Left renal cortex interstitium (tissue), 4 donors: ENCODE results near the gene MAPK13. TPM values are rescaled to one million over a fixed set of nuclear protein-coding genes. Genes with fewer than 3 reads are reported as not detected.

ENCODE experiments used
- DNase-seq, 4 donors: peaks; one replicate each; pipeline ENCODE4 v3.0.0-alpha.2; 2013; ENCODE audit warnings: low read depth in 4 of 4, low spot score in 2 of 4, missing footprints in 1 of 4
- polyA plus RNA-seq, 4 donors: library from polyadenylated mRNA; unstranded; fragments of 120-200 nt; gene quantifications; one replicate each; pipeline ENCODE4 v1.2.1, GENCODE V29; 2013; ENCODE audit not compliant: insufficient read length in 4 of 4

The MAPK13 gene
- polyA plus RNA-seq, 4 donors, result 19.9 to 28.9 (median 22.0) TPM

DNA sequence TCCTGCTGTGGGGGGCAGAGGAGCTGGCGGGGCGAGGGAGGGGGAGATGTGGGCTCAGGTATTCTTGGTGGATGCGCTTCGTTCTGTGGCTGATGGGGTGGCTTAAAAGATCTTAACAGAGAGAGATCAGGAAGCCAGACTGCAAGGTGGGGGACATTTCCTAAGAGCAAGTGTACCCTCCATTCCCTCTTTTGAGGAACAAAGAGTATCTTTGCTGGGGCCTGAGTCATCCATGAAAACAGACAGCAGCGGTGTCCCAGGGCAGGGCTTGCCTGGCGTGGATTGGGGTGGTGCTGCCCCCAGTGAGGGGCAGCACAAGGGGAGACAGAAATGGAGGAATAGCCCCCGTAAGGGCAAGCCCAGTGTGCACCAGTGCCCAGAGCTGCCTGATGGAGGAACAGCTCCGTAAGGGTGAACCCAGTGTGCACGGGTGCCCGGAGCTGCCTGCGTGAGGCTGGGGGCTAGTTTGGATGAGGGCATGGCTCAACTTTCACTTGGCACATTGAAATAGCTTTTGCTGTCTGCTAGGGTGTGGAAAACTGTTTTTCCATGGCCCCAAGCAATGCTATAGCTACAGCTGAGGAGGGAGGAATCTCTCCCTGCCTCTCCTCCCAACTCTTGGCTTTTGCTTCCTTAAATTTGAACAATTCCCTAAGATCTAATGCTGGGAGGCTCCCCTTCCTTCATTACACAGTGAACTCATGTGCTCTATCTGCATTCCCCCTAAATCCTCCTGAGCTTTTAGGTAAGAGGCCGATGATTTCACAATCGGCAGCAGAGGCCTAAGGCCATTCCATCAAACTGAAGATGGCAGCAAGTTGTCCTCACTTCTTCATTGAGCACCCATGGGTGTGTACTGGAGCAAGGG, 12.9 kb downstream of the MAPK13 start:
- DNase-seq, result no peak

DNA sequence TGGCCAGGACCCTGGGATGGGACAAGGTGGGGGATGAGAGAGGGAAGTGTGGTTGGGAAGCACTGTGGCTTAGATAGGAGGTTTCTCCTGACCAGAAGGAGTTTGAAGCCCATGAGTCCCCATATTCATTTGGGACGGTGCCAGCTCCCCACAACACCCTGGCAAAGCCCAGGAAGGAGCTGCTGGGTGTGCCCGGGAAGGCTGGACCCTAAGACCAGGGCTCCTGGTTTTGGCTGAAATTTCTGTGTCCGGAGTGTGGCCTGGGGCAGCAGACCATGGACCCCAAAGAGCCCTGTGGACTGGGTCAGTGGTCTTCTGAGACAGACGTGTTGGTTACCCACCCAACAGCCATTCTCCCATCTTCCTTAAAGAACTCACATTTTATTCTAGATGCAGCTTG, 15.2 kb downstream of the MAPK13 start:
- no peak for DNase-seq

DNA sequence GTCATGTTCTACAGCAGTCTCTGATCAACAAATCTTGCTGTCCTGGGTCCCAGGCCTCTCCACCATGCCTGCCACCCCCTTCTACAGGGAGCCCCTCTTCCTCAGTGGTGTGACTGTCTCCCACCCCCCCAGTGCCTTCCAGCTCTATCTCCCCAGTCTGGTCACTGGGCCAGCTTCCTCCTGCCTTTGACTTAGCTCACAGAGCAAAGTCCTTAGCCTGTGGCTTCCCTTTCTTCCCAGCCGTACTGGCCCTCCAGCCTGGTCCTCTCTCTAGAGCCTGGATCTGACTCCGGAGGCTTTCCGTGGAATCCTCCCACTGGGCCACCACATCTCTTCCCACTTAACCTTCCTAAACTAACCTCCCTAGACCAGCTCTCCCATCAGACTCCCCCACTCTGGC, 17.0 kb downstream of the MAPK13 start:
- no peak for DNase-seq

DNA sequence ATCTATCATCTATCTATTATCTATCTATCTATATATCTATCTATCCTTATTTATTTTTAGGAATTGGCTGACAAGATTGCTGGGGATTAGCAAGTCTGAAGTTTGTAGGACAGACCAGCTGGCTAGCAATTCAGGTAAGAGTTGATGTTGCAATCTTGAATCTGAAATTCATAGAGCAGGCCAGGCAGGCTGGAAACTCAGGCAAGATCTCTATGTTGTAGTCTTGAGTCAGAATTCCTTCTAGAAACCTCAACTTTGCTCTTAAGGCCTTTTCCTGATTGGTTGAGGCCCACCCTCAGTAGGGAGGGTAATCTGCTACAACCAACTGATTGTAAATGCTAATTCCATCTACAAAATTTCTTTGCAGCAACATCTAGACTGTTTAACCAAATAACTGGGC, 19.2 kb downstream of the MAPK13 start:
- DNase-seq, result no peak

DNA sequence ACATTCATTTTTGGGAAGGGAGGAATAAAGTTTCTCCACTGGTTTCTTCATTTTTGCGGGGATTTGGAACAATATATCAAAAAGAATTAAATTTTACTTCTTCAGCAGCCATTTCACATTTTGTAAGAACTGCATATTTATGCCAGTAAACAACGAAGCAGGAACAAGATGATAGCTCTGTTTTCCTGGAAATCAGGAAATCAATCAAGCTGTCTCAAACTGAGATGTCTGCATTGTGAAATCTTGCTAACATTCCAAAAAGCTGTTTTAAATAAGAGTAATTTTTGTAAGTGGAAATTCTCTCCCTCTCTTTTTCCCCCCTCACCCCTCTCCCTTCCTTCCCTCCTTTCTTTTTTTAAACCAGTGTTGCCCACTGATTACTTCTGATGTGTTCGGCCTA, 20.0 kb downstream of the MAPK13 start:
- no peak for DNase-seq

DNA sequence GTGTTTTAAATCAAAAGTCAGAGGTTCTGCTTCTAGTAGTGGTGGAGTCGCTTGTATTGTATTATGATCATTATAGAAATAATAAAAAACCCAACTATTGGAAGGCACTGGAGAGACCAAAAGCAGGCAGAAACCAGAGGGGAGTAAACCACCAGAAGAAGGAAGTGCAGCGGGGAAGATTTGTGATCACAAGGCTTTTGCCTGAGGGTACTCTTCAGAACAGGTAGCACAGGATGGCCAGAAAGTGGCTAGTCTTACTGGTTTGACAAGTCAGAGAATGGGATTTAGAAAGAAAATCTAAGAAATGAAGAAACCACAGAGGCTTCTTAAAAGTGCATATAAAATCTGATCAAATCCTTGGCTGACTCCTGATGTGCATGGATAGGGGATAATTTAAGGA, 24.0 kb downstream of the MAPK13 start:
- no peak for DNase-seq

DNA sequence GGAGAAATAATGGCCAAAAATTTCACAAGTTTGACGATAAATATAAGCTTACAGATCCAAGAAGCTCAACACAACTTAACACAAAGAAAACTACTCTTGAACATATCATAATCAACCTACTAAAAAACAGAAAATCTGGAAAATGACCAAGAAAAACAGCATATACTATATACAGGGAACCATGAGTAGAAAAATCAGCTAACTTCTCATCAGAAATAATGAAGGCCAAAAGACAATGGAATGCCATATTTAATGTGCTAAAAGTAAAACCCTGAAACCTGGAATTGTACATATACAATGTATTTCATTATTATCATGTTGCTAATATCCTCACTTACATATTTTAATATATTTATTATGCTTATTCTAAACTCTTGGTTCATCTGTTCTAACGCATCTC, 25.3 kb downstream of the MAPK13 start:
- DNase-seq, result no peak

DNA sequence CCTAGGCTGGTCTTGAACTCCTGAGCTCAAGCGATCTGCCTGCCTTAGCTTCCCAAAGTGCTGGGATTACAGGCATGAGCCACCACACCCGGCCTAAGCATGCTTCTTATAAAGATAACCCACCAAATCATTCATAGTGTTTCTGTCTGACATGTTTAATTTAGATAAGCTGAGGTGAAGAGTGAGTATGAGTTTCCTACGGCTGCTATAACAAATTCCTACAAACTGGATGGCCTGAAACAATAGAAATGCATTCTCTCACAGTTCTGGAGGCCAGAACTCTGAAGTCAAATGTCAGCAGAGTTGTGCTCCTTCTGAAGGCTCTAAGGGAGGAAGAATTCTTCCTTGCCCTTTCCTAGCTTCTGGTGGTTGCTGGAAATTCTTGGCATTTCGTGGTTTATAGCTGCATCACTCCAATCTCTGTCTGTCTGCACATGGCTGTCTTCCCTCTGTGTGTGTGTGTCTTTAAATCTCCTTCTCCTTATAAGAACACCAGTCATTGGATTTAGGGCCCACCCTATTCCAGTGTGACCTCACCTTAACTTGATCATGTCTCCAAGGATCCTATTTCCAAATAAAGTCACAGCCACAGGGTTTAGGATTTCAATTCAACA, 29.9 kb downstream of the MAPK13 start:
- DNase-seq, result no peak

DNA sequence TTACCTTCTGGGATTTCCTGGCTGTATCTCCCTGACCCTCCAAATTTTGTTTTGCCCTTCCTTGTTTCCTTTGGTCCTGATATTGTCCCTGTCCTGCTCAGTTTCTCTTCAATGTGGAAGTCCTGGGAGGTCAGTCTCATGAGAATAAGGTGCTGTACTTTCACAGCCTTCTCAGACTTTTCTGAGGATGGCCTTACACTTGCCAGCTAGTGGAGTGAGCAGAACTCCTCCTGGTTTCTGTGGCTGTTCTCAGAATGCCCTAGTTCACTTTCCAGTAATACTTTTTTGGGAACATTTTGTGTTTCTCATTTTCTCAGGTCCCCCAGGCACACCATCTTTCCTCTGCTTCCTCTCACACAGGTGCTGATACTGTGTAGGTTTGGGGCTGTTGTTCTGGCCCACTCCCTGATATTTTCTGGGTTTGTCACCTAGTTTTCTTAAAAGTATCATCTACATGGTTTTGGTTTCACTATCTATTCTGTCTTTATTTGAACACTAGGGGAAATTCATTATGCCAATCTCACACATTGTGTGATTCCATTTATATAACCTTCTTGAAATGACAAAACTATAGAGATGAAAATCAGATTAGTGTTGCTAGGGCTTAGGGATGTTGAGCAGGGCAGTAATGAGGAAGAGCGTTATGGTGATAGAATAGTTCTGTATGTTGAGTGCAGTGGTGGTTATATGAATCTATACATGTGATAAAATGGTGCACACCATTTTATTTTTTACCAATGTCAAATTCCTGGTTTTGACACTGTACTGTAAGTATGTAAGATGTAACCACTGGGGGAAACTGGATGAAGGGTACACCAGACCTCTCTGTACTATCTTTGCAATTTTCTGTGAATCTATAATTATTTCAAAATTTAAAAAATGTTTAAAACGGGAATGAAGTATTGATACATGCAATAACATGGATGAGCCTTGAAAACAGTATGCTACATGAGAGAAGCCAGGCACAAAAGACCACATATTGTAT, 39.0 kb downstream of the MAPK13 start:
- DNase-seq, result no peak

DNA sequence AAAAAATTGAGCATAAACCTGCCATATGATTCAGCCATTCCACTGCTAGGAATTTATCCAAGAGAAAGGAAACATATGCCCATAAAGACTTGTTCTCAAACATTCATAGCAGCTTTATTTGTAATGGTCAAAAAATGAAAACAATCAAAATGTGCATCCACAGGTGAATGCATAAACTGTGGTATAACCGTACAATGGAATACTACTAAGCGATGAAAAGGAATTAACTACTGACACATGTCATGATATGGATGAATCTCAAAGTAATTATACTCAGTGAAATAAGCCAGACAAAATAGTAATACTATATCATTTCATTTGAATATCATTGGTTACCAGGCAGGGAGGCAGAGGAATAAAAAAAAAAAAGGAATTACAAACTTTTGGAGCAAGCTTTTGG, 40.4 kb downstream of the MAPK13 start:
- no peak for DNase-seq

DNA sequence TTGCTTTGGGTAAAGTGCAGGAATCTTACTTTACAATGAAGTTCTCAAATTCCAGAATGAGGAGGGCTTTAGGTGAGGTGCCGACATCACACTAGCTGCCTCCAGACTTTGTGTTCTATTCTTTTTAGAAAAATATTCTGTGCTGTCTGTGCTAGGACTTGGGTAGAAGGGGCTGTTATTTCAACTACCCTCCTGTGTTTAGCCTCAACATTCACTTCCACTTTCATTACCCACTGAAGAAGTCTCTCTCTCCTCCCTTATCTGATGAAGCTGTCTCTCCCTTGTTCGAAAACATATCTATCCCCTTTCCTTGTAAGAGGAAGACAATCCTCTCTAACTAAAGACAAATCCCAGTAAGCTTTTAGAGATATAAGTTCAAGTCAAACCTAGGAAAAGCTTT, 41.3 kb downstream of the MAPK13 start:
- no peak for DNase-seq

DNA sequence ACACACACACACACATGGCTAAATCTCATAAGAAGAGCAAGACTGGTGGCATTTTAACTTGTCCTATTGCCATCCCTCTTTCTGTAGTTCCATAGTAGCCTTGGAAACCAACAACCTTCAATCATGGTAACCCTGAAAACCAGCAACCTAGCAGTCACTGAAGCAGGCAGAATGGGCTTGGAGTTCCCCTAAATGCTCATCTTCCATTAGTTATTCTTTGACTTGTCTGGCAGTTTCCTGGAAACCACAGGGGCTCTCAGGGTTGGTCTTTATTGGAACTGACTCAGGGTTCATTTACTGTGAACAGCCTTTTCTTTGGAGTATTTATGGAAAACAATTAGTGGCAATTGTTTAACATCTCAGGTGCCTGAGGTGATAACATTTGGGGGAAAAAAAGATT, 46.9 kb downstream of the MAPK13 start:
- no peak for DNase-seq

DNA sequence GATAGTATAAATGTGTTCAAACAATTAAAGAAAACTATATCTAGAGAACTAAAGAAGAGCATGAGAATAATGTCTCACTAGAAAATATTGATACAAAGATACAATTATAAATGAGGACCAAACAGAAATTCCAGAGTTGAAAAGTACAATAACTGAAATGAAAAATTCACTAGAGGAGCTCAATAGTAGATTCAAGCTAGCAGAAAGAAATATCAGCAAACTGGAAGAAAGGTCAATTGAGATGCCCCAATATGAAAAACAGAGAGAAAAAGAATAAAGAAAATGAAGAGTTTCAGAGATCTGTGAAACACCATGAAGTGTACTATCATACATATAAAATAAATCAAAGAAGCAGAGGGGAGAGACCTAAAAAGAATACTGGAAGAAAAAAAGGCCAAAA, 48.2 kb downstream of the MAPK13 start:
- no peak for DNase-seq

DNA sequence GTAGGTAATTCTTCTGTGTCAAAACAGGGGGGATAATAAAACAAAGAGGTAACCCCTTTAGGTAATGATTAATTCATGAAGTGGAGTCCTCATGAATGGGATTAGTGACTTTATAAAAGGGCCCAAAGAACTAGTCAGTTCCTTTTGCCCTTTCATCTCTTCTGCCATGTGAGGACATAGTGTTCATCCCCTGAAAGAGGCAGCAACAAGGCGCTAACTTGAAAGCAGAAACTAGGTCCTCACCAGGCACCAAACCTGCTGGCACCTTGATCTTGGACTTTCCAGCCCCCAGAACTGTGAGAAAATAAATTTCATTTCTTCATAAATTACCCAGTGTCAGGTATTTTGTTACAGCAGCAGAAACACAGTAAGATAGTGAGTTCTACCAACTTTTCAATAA, 49.8 kb downstream of the MAPK13 start:
- no peak for DNase-seq

DNA sequence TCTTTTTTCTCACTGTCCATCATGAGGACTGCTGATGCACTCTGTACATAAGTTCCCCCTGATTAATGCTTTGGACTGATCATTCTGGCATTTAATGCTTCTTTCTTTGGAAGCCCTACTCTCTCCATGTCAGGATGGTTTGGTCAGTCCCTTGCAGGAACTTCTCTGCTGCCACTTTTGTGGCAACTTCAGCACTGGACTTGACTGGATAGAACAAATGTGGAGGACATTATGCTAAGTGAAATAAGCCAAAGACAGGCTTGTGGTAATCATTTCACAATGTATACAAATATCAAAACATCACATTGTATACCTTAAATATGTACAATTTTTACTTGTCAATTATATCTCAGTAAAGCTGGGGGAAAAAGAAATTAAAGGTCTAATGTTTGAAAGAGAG, 54.0 kb downstream of the MAPK13 start:
- DNase-seq, result no peak

DNA sequence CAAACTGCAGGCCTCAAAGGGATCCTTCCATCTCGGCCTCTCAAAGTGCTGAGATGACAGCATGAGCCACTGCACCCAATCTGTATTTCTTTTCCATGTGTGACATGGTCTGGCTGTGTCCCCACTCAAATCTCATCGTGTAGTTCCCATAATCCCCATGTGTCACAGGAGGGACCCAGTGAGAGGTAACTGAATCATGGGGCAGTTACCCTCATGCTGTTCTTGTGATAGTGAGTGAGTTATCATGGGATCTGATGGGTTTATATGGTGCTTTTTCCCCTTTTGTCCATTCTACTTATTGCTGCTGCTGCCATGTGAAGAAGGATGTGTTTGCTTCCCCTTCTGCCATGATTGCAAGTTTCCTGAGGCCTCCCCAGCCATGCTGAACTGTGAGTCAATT, 55.9 kb downstream of the MAPK13 start:
- no peak for DNase-seq

DNA sequence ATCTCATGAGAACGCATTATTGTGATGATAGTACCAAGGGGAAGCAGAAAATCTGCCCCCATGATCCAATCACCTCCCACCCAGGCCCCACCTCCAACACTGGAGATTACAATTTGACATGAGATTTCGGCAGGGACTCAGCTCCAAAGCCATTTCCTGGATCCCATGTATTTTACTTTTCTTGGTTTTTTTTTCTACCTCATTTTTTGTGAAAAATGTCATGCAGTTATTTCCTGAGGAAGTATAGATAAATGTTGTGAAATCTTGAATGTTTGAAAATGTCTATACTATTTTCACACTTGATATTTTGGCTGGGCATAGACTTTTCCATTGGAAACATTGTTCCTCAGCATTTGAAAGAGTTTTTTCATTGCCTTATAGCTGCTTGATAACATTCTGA, 57.1 kb downstream of the MAPK13 start:
- no peak for DNase-seq
